HCT116 (cell line): ENCODE results near the gene LSMEM2. TPM values are rescaled to one million over a fixed set of nuclear protein-coding genes. Genes with fewer than 3 reads are reported as not detected.

Experiments
- ATAC-seq: fragments of 200-7000 bp; cut with Tn5 transposase; 2 replicates; pipeline ENCODE4 v1.9.1; 2020; ENCODE audit warnings: mild to moderate bottlenecking, moderate library complexity
- BruUV-seq: library from RNA; stranded (reverse); fragments of 400-500 nt; replicated peaks from 2 replicates; lab custom pipeline; 2021; lab: Mats Ljungman, UMichigan
- CTCF ChIA-PET: fragments of 300-600 bp; sonication (Branson Sonifier 250); formaldehyde crosslinking; loops from one replicate; lab custom pipeline; 2021; ENCODE audit warnings: antibody characterized with exemption; lab: Charles Lee
- POLR2A ChIA-PET: fragments of 300-600, 350-600 bp; sonication (Branson Sonifier 250); formaldehyde crosslinking; loops from one replicate; lab custom pipeline; 2021; ENCODE audit warnings: antibody characterized with exemption; lab: Charles Lee
- RAD21 ChIA-PET, 2 experiments: fragments of 300-600 bp; sonication (Branson Sonifier 250); formaldehyde crosslinking; loops; one replicate each; lab custom pipeline; 2023; ENCODE audit warnings: low total read pairs in 2 of 2; ENCODE audit not compliant: uncharacterized antibody in 2 of 2, unreplicated experiment in 2 of 2, low non-redundant PET in 1 of 2; lab: Charles Lee
- DNase-seq: peaks from one replicate; pipeline ENCODE4 v3.0.0-alpha.2; 2010; ENCODE audit warnings: low read depth, low spot score
- H2AFZ ChIP-seq: fragments of 200-600 bp; shearing (Covaris generic), sonication (generic); 2 replicates; pipeline ENCODE4 v1.6.1; 2017; ENCODE audit warnings: low read depth, mixed run types, mixed read lengths, antibody characterized with exemption, low read length; ENCODE audit not compliant: poor library complexity, severe bottlenecking
- H3K27ac ChIP-seq: 2 replicates; pipeline ENCODE4 v1.5.1; 2012; ENCODE audit warnings: low read depth, low read length
- H3K27me3 ChIP-seq: fragments of 200-600 bp; sonication (generic); 2 replicates; pipeline ENCODE4 v1.6.1; 2016; ENCODE audit warnings: mixed run types, low read length, mixed read lengths; ENCODE audit not compliant: insufficient read depth
- H3K36me3 ChIP-seq, 2 experiments: fragments of 200-500 bp in 1 of 2; fragments of 200-600 bp in 1 of 2; sonication (Bioruptor generic) in 1 of 2; sonication (generic) in 1 of 2; 2 replicates each; pipeline versions ENCODE4 v1.5.1 to v1.6.1; 2014 to 2016; ENCODE audit warnings: low read length in 2 of 2, inconsistent platforms in 1 of 2, mixed read lengths in 1 of 2, mixed run types in 1 of 2; ENCODE audit not compliant: insufficient read depth in 2 of 2, control insufficient read depth in 1 of 2
- H3K4me1 ChIP-seq, 2 experiments: fragments of 200-600 bp in 1 of 2; sonication (generic) in 1 of 2; 2 replicates each; pipeline versions ENCODE4 v1.5.1 to v1.6.1; 2012 to 2017; ENCODE audit warnings: low read length in 2 of 2, inconsistent platforms in 1 of 2, mild to moderate bottlenecking in 1 of 2, mixed read lengths in 1 of 2, mixed run types in 1 of 2, moderate library complexity in 1 of 2; ENCODE audit not compliant: insufficient read depth in 2 of 2, control insufficient read depth in 1 of 2
- H3K4me2 ChIP-seq: fragments of 200-600 bp; sonication (generic); 2 replicates; pipeline ENCODE4 v1.6.1; 2017; ENCODE audit warnings: mixed run types, low read length, mixed read lengths
- H3K4me3 ChIP-seq, 2 experiments: fragments of 200-600 bp in 1 of 2; sonication (generic) in 1 of 2; replicated peaks in 1 of 2; 2 replicates each; pipeline ENCODE4 v1.5.1; 2011 to 2016; ENCODE audit warnings: low read length in 2 of 2, control low read depth in 1 of 2, low read depth in 1 of 2, mild to moderate bottlenecking in 1 of 2, mixed read lengths in 1 of 2, mixed run types in 1 of 2
- H3K79me2 ChIP-seq: fragments of 200-600 bp; sonication (generic); 2 replicates; pipeline ENCODE4 v1.6.1; 2017; ENCODE audit warnings: mild to moderate bottlenecking, mixed run types, low read length, moderate library complexity, mixed read lengths; ENCODE audit not compliant: insufficient read depth
- H3K9ac ChIP-seq: fragments of 200-600 bp; sonication (generic); 2 replicates; pipeline ENCODE4 v1.6.1; 2016; ENCODE audit warnings: low read length, mixed read lengths
- H3K9me2 ChIP-seq: fragments of 200-600 bp; sonication (generic), shearing (Covaris generic); 2 replicates; pipeline ENCODE4 v1.6.1; 2017; ENCODE audit warnings: mixed run types, mild to moderate bottlenecking, moderate library complexity; ENCODE audit not compliant: insufficient read depth
- H3K9me3 ChIP-seq, 2 experiments: fragments of 200-500 bp in 1 of 2; fragments of 200-600 bp in 1 of 2; sonication (Bioruptor generic) in 1 of 2; sonication (generic) in 1 of 2; 2 replicates each; pipeline ENCODE4 v1.6.1; 2014 to 2017; ENCODE audit warnings: low read length in 2 of 2, mixed read lengths in 2 of 2, inconsistent platforms in 1 of 2, low read depth in 1 of 2, mild to moderate bottlenecking in 1 of 2, mixed run types in 1 of 2, moderate library complexity in 1 of 2; ENCODE audit not compliant: control insufficient read depth in 1 of 2, insufficient read depth in 1 of 2
- H4K20me1 ChIP-seq: fragments of 200-600 bp; sonication (generic), shearing (Covaris generic); 2 replicates; pipeline ENCODE4 v1.6.1; 2017; ENCODE audit warnings: mixed run types, mild to moderate bottlenecking, moderate library complexity; ENCODE audit not compliant: insufficient read depth
- CBX3 ChIP-seq: IDR thresholded peaks from 2 replicates; pipeline ENCODE4 v1.6.1; 2012; ENCODE audit warnings: low read depth
- EGR1 ChIP-seq: IDR thresholded peaks from 2 replicates; pipeline ENCODE4 v1.6.1; 2012; ENCODE audit warnings: low read depth
- ELF1 ChIP-seq: IDR thresholded peaks from 2 replicates; pipeline ENCODE4 v1.6.1; 2012; ENCODE audit warnings: low read depth, borderline replicate concordance
- EZH2 ChIP-seq: fragments of 200-600 bp; sonication (generic); IDR thresholded peaks from 2 replicates; pipeline ENCODE4 v1.6.1; 2017; ENCODE audit warnings: antibody characterized with exemption, mixed run types
- POLR2AphosphoS5 ChIP-seq: IDR thresholded peaks from 2 replicates; pipeline ENCODE4 v1.6.1; 2011; ENCODE audit warnings: mild to moderate bottlenecking, low read depth, low read length, moderate library complexity
- SIN3A ChIP-seq: IDR thresholded peaks from 2 replicates; pipeline ENCODE4 v1.6.1; 2012; ENCODE audit warnings: low read depth
- SP1 ChIP-seq: IDR thresholded peaks from 2 replicates; pipeline ENCODE4 v1.6.1; 2012; ENCODE audit warnings: low read depth
- ZFX ChIP-seq: fragments of 450-650 bp; IDR thresholded peaks from 2 replicates; pipeline ENCODE4 v1.6.1; 2017
- intact Hi-C: fragments of 100-400 bp; cut with micrococcal nuclease; formaldehyde crosslinking; loops from 2 replicates; pipeline ENCODE4 v1.10.0; 2022
- total RNA-seq: library from RNA; stranded (reverse); gene quantifications from one replicate; pipeline ENCODE4 v1.2.1, GENCODE V29; 2021; ENCODE audit not compliant: unreplicated experiment
- TF ChIP-seq, protein P1 (sequence below): IDR thresholded peaks from 2 replicates; pipeline ENCODE4 v1.6.1; 2011; ENCODE audit warnings: mild to moderate bottlenecking, low read length, moderate library complexity; ENCODE audit not compliant: insufficient replicate concordance; ENCODE audit errors: extremely low read depth

LSMEM2 gene
- total RNA-seq, 1 experiment from 2014 or later, result not detected

DNA sequence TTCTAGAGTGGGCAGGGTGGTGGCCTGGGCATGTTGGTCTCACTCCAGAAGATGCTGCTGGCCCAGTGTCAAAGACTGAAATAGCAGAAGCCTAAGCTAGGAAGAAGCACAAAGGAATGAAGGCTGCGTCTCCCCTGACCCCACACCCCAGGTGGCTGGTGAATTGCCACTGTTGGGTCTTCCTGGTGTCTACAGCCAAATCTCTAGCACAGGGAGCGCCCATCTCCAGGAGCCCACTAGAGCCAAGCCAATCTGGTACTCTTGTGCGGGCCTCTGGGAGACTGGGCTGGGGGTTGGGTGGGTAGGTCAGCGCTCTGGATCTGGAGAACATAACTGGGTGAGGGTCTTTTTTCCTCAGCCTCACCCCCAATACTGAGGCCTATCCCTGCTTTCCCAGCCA is 48.2 kb downstream of the LSMEM2 start:
- ChIA-PET POLR2A (interaction anchor here (2.2 kb wide), 1 partner anchor 10 kb away, joined by 25 read pairs; no protein-coding TSS in a partner anchor), RAD21 (no interaction called here), CTCF (interaction anchor here (1.6 to 2.0 kb wide), 2 partner anchors 10 to 215 kb away, joined by 4 to 14 read pairs; no protein-coding TSS in a partner anchor)
- Histone ChIP-seq H3K27ac (peak overlapping the region; percentile 61), H2AFZ (no peak overlapping the region), H3K4me2 (peak overlapping the region; percentile 88), H4K20me1 (no peaks in the 10 kb centered on the region), H3K9me3 (no peaks in the 10 kb centered on the region), H3K9ac (peak overlapping the region; percentile 86), H3K27me3 (no peaks in the 10 kb centered on the region), H3K4me3 (peak overlapping the region; percentile 87 to 98), H3K79me2 (peaks cover 44% of the 10 kb centered on the region), H3K36me3 (peaks cover 33 to 36% of the 10 kb centered on the region in 2 experiments; a peak in 3 of 4 replicates), H3K4me1 (peaks cover 19 to 38% of the 10 kb centered on the region in 2 experiments), H3K9me2 (no peaks in the 10 kb centered on the region)
- intact Hi-C loops, result no loop called here
- TF ChIP-seq, protein P1, sequence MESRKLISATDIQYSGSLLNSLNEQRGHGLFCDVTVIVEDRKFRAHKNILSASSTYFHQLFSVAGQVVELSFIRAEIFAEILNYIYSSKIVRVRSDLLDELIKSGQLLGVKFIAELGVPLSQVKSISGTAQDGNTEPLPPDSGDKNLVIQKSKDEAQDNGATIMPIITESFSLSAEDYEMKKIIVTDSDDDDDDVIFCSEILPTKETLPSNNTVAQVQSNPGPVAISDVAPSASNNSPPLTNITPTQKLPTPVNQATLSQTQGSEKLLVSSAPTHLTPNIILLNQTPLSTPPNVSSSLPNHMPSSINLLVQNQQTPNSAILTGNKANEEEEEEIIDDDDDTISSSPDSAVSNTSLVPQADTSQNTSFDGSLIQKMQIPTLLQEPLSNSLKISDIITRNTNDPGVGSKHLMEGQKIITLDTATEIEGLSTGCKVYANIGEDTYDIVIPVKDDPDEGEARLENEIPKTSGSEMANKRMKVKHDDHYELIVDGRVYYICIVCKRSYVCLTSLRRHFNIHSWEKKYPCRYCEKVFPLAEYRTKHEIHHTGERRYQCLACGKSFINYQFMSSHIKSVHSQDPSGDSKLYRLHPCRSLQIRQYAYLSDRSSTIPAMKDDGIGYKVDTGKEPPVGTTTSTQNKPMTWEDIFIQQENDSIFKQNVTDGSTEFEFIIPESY, result no peak
- TF ChIP-seq SIN3A (no peak), SP1 (no peak), EZH2 (no peak), POLR2AphosphoS5 (no peak), ELF1 (no peak), EGR1 (no peak), ZFX (no peak), CBX3 (no peak)
- BruUV-seq, result no TSS peak
- DNase-seq, result no peak
- ATAC-seq, result no peak
